MCF 10A (cell line): ENCODE results near the gene S100A8. TPM values are rescaled to one million over a fixed set of nuclear protein-coding genes. Genes with fewer than 3 reads are reported as not detected.

Experiments
- BruUV-seq: library from RNA; stranded (reverse); fragments of 400-500 nt; replicated peaks from 2 replicates; lab custom pipeline; 2021; lab: Mats Ljungman, UMichigan
- CTCF ChIA-PET: fragments of 300-600 bp; sonication (Branson Sonifier 250); formaldehyde crosslinking; extraction: SDS; loops from one replicate; lab custom pipeline; 2021; ENCODE audit warnings: antibody characterized with exemption, inconsistent platforms; lab: Yijun Ruan, JAX
- POLR2A ChIA-PET: fragments of 300-600, 350-650 bp; sonication (Branson Sonifier 250); formaldehyde crosslinking; extraction: SDS; loops from one replicate; lab custom pipeline; 2020; ENCODE audit warnings: antibody characterized with exemption, inconsistent platforms; lab: Yijun Ruan, JAX
- DNase-seq: peaks from one replicate; pipeline ENCODE4 v3.0.0-alpha.2; 2018; ENCODE audit not compliant: unreplicated experiment
- H3K27ac Mint-ChIP-seq: one replicate; pipeline ENCODE4 v1.8.0; 2022; ENCODE audit warnings: mild to moderate bottlenecking, low read depth, mixed read lengths; ENCODE audit not compliant: unreplicated experiment
- H3K27me3 Mint-ChIP-seq: one replicate; pipeline ENCODE4 v1.8.0; 2022; ENCODE audit warnings: mixed read lengths; ENCODE audit not compliant: insufficient read depth, unreplicated experiment
- H3K36me3 Mint-ChIP-seq: one replicate; pipeline ENCODE4 v1.8.0; 2022; ENCODE audit warnings: mild to moderate bottlenecking, moderate library complexity, mixed read lengths; ENCODE audit not compliant: insufficient read depth, unreplicated experiment
- H3K4me1 Mint-ChIP-seq: one replicate; pipeline ENCODE4 v1.8.0; 2022; ENCODE audit warnings: mixed read lengths; ENCODE audit not compliant: insufficient read depth, unreplicated experiment
- H3K4me3 Mint-ChIP-seq: one replicate; pipeline ENCODE4 v1.8.0; 2022; ENCODE audit warnings: mild to moderate bottlenecking, moderate library complexity, mixed read lengths; ENCODE audit not compliant: unreplicated experiment
- H3K9me3 Mint-ChIP-seq: one replicate; pipeline ENCODE4 v1.8.0; 2022; ENCODE audit warnings: mixed read lengths; ENCODE audit not compliant: unreplicated experiment
- intact Hi-C: fragments of 100-400 bp; cut with micrococcal nuclease; formaldehyde crosslinking; loops from 2 replicates; pipeline ENCODE4 v1.14.1; 2022
- total RNA-seq: library from RNA; stranded (reverse); gene quantifications from 2 replicates; pipeline ENCODE4 v1.2.3, GENCODE V29; 2022
- TF ChIP-seq, protein P1 (sequence below): fragments of 200-600 bp; IDR thresholded peaks from one replicate; pipeline ENCODE4 v1.8.0; 2022; ENCODE audit warnings: antibody characterized with exemption, mild to moderate bottlenecking; ENCODE audit not compliant: unreplicated experiment

S100A8 gene
- total RNA-seq, 1 experiment from 2014 or later = 80.4 TPM

DNA sequence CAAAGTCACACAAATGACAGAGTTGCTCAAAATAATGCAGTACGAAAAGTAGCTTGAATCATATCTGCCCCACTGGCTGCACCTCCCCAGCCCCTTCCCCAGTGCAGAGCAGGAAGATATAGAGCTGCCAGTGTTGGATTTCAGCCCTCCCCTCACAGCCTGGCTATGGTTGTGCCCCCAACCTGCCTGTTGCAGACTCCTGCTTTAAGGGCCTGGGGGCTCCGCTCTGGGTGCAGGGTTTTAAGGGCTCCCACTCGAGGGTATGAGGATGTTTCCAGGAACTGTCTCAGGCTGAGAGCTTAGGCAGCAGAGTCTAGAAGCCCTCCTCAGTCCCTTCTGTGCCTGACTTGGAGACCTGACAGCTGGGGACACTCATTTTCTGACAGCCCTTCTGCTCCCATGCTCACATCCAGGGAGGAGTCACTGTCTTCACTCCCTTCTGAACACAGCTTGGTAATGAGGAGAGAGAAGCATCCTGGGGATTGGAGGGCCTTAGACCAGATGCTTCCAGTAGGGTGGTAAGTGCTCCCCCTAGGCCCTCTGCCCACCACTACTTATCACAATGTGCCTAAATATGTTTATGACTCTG, 28.6 kb downstream of the S100A8 start:
- Mint-ChIP-seq H3K27ac (no peak overlapping the region), H3K4me1 (peaks cover 72% of the 10 kb centered on the region), H3K9me3 (no peaks in the 10 kb centered on the region), H3K27me3 (no peaks in the 10 kb centered on the region), H3K4me3 (no peak overlapping the region), H3K36me3 (peaks cover 14% of the 10 kb centered on the region)
- DNase-seq = no peak
- TF ChIP-seq, protein P1, sequence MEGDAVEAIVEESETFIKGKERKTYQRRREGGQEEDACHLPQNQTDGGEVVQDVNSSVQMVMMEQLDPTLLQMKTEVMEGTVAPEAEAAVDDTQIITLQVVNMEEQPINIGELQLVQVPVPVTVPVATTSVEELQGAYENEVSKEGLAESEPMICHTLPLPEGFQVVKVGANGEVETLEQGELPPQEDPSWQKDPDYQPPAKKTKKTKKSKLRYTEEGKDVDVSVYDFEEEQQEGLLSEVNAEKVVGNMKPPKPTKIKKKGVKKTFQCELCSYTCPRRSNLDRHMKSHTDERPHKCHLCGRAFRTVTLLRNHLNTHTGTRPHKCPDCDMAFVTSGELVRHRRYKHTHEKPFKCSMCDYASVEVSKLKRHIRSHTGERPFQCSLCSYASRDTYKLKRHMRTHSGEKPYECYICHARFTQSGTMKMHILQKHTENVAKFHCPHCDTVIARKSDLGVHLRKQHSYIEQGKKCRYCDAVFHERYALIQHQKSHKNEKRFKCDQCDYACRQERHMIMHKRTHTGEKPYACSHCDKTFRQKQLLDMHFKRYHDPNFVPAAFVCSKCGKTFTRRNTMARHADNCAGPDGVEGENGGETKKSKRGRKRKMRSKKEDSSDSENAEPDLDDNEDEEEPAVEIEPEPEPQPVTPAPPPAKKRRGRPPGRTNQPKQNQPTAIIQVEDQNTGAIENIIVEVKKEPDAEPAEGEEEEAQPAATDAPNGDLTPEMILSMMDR = no peak
- intact Hi-C loops = no loop called here
- CTCF ChIA-PET = interaction anchor here (0.9 to 28.2 kb wide), 3 partner anchors 9 to 134 kb away, joined by 3 to 1438 read pairs (median 52); no protein-coding TSS in a partner anchor
- no TSS peak for BruUV-seq
- POLR2A ChIA-PET = interaction anchor here (0.6 to 1.4 kb wide), 5 partner anchors 14 to 158 kb away, joined by 3 to 6 read pairs (median 4); partner anchors contain the start of gene S100A12

DNA sequence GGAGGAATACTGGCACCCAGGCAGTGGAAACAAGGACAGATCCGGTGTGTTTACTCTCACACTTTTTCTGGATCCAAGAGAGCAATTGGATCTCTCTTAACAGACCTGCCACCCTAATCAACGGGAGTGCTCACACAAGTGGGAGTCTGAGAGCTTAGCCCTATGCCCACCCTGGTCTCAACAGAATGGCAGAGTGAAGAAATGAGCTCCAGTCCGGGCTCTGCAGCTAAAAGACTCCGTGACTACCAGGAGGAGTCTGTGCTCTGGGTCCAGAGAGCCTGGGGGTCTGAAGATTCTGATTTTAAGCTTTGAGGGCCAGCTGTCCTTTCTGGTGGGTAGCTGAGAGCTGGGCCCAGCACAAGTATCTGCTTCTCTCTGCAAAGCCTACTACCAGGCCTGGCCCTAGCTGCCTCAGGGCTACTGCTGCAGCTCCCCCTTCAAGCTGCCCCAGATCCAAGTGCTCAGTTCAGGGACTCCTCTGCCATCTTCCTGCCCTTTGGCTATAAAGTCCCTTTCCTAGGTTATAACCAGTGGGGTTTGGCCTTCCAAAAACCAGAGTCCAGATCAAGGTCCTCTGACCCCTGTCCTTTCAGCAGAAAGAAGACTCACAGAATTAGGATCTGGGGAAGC, 29.3 kb downstream of the S100A8 start:
- BruUV-seq = no TSS peak
- intact Hi-C loops = no loop called here
- DNase-seq = no peak
- Mint-ChIP-seq H3K27ac (no peak overlapping the region), H3K9me3 (no peaks in the 10 kb centered on the region), H3K36me3 (peaks cover 14% of the 10 kb centered on the region), H3K4me3 (no peak overlapping the region), H3K27me3 (no peaks in the 10 kb centered on the region), H3K4me1 (peaks cover 76% of the 10 kb centered on the region)
- CTCF ChIA-PET = interaction anchor here (0.5 to 28.2 kb wide), 4 partner anchors 9 to 210 kb away, joined by 3 to 1438 read pairs (median 28); no protein-coding TSS in a partner anchor
- TF ChIP-seq, protein P1 = no peak
- POLR2A ChIA-PET = interaction anchor here (0.8 to 1.4 kb wide), 3 partner anchors 14 to 34 kb away, joined by 3 to 6 read pairs (median 4); partner anchors contain the start of gene S100A12

DNA sequence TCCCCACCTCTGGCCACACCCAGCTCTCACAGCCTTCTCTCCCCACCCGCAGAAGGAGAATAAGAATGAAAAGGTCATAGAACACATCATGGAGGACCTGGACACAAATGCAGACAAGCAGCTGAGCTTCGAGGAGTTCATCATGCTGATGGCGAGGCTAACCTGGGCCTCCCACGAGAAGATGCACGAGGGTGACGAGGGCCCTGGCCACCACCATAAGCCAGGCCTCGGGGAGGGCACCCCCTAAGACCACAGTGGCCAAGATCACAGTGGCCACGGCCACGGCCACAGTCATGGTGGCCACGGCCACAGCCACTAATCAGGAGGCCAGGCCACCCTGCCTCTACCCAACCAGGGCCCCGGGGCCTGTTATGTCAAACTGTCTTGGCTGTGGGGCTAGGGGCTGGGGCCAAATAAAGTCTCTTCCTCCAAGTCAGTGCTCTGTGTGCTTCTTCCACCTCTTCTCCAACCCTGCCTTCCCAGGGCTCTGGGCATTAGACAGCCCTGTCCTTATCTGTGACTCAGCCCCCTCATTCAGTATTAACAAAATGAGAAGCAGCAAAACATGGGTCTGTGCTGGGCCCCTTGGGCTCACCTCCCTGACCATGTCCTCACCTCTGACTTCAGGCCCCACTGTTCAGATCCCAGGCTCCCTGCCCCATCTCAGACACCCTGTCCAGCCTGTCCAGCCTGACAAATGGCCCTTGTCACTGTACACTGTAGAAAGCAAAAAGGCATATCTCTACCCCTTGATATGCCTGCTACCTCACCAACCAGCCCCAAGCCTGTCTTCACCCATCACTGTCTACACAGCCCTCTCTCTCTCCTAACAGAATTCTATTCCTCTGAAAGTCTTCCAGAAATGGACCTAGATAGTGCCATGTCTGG, 30.0 kb downstream of the S100A8 start:
- H3K4me1 Mint-ChIP-seq = peaks cover 75% of the 10 kb centered on the region

More for the DNA sequence above, 30.0 kb downstream of the S100A8 start:
- no TSS peak for BruUV-seq
- Mint-ChIP-seq H3K27me3 (no peaks in the 10 kb centered on the region), H3K36me3 (peaks cover 10% of the 10 kb centered on the region), H3K9me3 (no peaks in the 10 kb centered on the region), H3K27ac (no peak overlapping the region), H3K4me3 (no peak overlapping the region)
- POLR2A ChIA-PET = interaction anchor here (1.2 to 1.4 kb wide), 2 partner anchors 15 to 24 kb away, joined by 3 to 6 read pairs; partner anchors contain the start of gene S100A12
- TF ChIP-seq, protein P1 = no peak
- no peak for DNase-seq
- CTCF ChIA-PET = interaction anchor here (0.5 to 28.2 kb wide), 4 partner anchors 8 to 211 kb away, joined by 3 to 1438 read pairs (median 28); no protein-coding TSS in a partner anchor
- intact Hi-C loops = no loop called here
